Stimulated activated CD8-positive, alpha-beta memory T cell treated with anti-CD3 and anti-CD28 coated beads, Interleukin-15, amount 100 ng/mL, for 4 hours (primary cell): ENCODE data around the gene DNASE1L2.
"Not testable (repeated sequence)": the region's sequence is repeated elsewhere in the genome, so short reads cannot be mapped to it uniquely, and the experiment has no call there.

ENCODE experiments used
- DNase-seq, 2 donors: peaks; one replicate each; pipeline ENCODE4 v3.0.0-alpha.2; 2020; ENCODE audit warnings: low read depth in 2 of 2

The DNASE1L2 gene

GRCh38 chr16:2236337-2237101 is at the start of gene DNASE1L2:
Gene DNASE1L2 (plus strand): TSS chr16:2236444. CDS start chr16:2236817, 373 bp downstream.
- no peak for DNase-seq

GRCh38 chr16:2186505-2186904 is 49.7 kb upstream of the DNASE1L2 start:
- no peak for DNase-seq

GRCh38 chr16:2187212-2187611 is 49.0 kb upstream of the DNASE1L2 start:
- DNase-seq: no peak

DNA sequence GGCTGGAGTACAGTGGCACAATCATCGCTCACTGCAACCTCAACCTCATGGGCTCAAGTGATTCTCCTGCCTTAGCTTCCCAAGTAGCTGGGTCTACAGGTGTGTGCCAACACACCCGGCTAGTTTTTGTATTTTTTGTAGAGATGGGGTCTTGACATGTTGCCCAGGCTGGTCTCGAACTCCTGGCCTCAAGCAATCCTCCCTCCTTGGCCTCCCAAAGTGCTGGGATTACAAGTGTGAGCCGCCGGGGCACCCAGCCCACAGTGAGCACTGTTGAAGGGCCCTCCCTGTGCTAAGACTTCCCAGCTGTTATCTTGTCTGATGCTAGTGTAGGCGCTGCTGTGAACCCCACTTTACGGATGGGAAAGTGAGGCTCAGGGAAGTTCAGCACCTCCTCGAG is 47.8 kb upstream of the DNASE1L2 start:
- DNase-seq: no peak

DNA sequence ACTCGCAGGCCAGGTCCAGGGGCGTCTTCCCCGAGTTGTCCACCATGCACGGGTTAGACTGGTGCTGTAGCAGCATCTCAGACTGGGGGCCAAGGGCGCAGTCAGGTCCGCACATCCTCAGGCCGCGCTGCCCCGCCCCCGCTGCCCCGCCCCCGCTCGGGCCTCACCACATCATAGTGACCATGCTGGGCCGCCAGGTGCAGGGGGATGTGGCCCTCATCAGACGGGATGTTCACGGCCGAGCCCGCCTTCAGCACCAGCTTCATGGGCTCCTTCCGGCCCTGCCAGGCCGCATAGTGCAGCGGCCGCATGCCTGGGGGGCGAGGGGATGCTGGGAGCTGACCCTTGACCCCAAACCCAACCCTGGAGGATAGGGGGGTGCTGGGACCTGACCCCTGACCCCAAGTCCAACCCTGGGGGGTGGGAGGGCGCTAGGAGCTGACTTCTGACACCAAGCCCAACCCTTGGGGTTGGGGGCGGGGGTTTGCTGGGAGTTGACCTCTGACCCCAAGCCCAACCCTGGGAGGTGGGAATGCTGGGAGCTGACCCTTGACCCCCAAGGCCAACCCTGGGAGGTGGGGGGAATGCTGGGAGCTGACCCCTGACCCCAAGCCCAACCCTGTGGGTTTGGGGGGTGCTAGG is 46.9 kb upstream of the DNASE1L2 start:
- no peak for DNase-seq

DNA sequence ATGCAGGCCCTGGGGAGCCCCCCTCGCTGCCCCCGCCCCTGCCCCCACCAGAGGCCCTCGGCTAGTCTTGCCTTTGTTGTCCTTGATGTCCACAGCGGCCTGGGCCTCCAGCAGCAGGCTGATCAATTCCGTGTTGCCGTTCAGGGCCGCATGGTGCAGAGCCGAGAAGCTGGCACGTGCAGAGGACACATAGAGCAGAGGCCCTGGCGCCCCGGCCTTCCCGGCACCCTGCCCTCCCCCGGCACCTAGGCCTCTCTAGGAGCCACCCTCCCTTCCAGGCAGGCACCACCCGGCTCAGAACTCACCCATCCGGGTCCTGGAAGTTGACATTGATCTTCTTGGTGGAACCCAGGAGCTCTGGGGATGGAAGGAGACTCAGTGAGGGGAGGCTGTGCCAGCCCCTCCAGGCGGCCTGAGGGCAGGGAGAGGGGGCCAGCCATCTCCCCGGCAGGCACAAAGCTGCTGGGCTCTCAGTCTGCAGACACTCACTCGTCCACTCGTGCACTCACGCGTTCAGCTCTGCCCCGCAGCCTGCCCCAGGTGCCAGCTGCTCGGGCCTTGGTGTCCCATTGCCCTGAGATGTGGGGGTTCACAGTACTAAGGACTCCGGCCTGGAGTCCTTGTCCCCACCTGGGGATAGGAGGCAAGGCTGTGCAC is 46.1 kb upstream of the DNASE1L2 start:
- DNase-seq: no peak

DNA sequence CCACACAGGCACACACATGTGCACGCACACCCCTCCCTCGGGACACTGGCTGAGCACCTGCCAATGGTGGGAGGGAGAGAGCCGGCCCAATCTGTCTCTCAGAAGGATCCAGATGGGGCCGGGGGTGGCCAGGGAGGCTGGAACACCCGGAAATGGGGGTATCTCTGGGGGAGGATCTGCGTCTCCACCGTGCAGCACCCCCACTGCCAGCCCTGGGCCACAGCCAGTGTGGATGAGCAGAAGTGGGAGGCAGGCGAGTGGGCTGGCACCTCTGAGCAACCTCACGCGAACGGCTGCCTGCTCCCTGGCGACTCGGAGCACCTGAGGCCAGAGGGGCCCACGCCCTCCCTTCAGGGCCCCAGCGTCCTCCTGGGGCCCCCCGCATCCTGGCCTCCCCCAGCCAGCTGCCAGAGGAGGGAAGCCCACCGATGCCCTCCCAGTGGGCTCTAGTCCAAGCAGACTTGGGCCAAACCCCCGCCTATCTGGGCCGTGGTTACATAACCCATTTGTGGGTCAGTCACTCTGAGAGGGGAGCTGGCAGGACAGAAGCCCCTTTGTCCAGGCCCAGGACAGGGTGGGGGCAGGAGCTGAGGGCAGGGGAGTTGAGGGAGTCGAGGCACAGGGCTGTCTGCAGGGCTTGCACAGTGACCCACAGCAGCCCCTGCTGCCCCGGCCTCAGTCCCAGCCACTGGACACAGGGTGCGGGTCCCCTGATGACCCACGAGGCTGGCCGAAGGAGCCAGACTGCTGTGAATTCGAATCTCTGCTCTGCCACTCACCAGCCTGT is 45.4 kb upstream of the DNASE1L2 start:
- no peak for DNase-seq

- DNase-seq: no peak
Observed at GRCh38 chr16:2191446-2191706, 44.9 kb upstream of the DNASE1L2 start.

DNA sequence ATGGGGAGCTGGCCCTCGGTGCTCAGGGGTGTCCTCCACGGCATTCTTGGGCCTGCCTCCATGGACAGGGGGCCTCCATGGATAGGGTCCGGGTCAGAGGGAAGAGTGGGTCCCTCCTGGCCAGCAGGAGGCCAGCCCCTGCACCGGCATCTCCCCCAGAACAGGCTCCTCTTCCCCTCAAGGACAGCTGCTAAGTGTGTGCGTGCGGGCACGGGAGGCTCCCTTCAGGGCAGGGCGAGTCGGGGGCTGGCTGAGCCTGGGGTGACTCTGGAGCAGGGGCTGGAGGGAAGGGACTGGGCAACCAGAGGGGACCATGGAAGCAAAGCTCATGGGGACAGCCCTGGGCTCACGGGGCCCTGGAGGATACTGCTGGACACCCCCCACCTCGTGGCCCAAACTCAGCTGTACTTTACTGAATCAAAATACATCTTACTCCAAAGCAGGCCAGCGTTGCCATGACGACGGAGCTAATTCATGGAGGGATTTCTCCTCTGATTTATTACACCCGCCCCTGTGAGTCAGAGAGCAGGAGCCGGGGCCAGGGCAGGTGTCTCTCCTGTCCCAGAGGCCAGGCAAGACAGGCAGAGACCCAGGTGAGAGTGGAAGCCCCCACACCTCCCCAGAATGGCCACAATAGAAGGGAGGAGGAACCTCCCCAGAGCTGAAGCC is 41.9 kb upstream of the DNASE1L2 start:
- no peak for DNase-seq

GRCh38 chr16:2194852-2195321 is 41.4 kb upstream of the DNASE1L2 start:
- DNase-seq: no peak

GRCh38 chr16:2195322-2196161 is 40.7 kb upstream of the DNASE1L2 start:
- no peak for DNase-seq

GRCh38 chr16:2196162-2196980 is 39.9 kb upstream of the DNASE1L2 start, which contains the start of gene CASKIN1:
Gene CASKIN1 (minus strand): TSS chr16:2196605. CDS start chr16:2196432, 173 bp downstream.
- DNase-seq: no peak

DNA sequence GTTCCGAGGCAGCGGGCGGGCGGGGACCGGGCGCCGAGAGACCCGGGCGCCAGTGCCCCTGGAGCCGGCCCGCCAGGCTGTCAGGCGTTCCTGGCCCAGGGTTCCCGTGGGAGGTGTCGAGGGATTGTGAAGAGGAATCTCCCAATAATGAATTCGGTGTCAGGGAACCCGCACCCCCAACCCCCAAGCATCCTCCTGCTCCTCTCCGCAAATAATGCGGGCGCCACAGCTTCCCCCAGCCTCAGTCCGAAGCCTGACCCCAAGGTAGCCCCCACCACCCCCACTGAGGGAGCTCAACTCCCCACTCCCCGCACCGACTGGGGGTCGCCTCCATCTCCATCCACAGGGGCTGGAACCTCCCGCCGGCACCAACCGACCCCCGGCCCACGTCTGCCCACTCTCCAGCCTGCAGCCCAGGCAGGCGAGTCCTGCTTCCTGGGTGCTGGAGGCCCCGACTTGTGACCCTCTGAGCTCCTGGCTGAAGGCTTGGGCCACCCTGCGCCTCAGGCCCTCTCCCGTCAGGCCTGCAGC is 39.2 kb upstream of the DNASE1L2 start:
- DNase-seq: no peak

DNA sequence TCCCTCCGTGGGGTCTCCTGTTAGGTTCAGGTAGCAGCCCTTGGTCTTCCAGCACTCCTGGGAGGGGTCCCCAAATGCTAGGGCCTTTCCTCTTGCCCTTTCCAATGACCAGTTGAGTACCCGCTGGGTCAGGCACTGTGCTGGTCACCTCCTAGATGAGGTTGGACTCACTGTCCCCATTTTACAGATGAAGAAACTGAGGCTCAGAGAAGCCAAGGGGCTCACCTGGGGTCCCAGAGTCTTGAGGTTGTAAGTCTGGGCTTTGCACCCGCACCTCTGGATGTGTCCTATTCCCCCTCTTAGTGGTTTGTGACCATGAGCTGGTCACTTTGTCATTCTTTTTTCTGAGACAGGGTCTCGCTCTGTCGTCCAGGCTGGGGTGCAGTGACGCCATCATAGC is 38.5 kb upstream of the DNASE1L2 start:
- no peak for DNase-seq

- DNase-seq: no peak
Observed at GRCh38 chr16:2198283-2198682, 38.0 kb upstream of the DNASE1L2 start.

- no peak for DNase-seq
Observed at GRCh38 chr16:2199095-2199494, 37.1 kb upstream of the DNASE1L2 start.

DNA sequence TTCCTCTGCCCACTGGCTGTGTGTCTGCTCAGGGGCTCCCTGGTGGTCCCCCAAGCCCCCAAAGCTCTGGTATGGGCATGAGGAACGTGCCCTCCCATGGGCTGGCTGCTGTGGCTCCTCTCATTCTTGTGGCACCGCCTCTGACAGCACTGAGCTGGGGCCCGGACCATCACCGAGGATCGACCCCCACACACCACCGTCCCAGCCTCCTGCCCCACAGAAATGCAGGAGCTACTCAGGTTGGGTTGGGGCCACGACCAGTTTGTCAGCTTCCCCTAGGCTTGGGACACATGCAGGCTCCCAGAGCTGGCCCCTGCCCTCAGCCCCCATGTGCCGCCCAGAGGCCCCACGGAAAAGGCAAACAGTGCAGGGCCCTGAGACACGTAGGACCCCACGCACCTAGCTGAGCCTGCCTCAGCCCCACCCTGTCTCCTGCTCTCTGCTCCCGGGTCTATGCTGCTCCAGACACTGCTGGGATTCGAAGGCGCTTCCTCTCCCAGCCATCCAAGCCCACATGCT is 36.6 kb upstream of the DNASE1L2 start:
- no peak for DNase-seq

DNA sequence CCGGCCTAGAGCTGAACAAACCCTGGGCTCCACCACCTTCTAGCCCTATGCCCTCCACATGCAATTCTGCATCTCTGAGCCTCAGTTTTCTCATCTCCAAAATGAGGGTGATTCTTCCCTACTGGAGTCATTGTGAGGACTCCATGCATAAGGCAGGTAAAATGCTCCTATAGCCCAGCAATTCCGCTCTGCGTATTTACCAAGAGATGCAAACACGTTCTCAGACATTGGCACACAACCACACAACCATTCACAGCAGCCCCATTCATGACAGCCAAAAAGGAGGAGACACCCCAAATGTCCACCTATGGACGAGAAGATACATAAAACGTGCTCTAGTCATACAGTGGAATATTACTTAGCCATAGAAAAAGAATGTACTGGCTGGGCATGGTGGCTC is 35.9 kb upstream of the DNASE1L2 start:
- no peak for DNase-seq

DNA sequence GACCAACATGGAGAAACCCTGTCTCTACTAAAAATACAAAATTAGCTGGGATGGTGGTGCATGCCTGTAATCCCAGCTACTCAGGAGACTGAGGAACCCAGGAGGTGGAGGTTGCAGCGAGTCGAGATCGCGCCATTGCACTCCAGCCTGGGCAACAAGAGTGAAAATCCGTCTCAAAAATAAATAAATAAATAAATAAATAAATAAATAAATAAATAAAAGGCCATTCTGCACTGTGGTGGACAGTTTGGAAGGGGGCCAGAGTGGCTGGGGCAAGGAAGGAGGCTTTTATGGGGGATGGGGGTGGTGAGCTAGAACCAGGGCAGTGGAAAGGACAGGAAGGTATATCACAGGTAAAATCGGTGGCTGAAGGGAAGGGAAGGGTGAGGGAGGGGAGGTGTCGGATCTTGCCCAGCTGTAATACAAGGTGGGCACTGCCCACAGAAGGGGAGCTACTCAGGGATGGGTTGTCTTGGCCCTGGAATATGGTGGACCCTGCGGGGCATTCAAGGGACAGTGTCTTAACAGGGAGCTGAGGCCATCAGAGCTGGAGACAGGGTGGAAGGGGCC is 33.0 kb upstream of the DNASE1L2 start:
- DNase-seq: not testable (repeated sequence)
